GM19193 (cell line): ENCODE measurements around the gene KCNG1.

ENCODE experiments used
- POLR2A ChIP-seq: IDR thresholded peaks from 4 replicates; pipeline ENCODE4 v1.6.1; 2011; ENCODE audit not compliant: insufficient read depth, insufficient read length; ENCODE audit errors: extremely low read depth

KCNG1 gene

GRCh38 chr20:51023617-51024155 is 779 bp upstream of the KCNG1 start:
- no peak for TF ChIP-seq POLR2A

GRCh38 chr20:51022227-51022802 is 592 bp downstream of the KCNG1 start:
- TF ChIP-seq POLR2A: no peak

GRCh38 chr20:51021067-51022025 is 1.6 kb downstream of the KCNG1 start:
- no peak for TF ChIP-seq POLR2A

GRCh38 chr20:51020657-51021056 is 2.2 kb downstream of the KCNG1 start:
- TF ChIP-seq POLR2A: no peak

- no peak for TF ChIP-seq POLR2A
Observed at GRCh38 chr20:51019656-51020592, 3.0 kb downstream of the KCNG1 start.

GRCh38 chr20:51017251-51017650 is 5.7 kb downstream of the KCNG1 start:
- TF ChIP-seq POLR2A: no peak

GRCh38 chr20:51016521-51016920 is 6.4 kb downstream of the KCNG1 start:
- TF ChIP-seq POLR2A: no peak

- no peak for TF ChIP-seq POLR2A
Observed at GRCh38 chr20:51014797-51015722, 7.8 kb downstream of the KCNG1 start.

GRCh38 chr20:51013577-51014330 is 9.2 kb downstream of the KCNG1 start:
- TF ChIP-seq POLR2A: no peak

- TF ChIP-seq POLR2A: no peak
Observed at GRCh38 chr20:51012357-51012756, 10.6 kb downstream of the KCNG1 start.

GRCh38 chr20:51011479-51011878 is 11.4 kb downstream of the KCNG1 start:
- no peak for TF ChIP-seq POLR2A

GRCh38 chr20:51010932-51011331 is 12.0 kb downstream of the KCNG1 start:
- no peak for TF ChIP-seq POLR2A

- TF ChIP-seq POLR2A: no peak
Observed at GRCh38 chr20:51010043-51010365, 12.9 kb downstream of the KCNG1 start.
